Activated CD4-positive, alpha-beta T cell treated with anti-CD3 and anti-CD28 coated beads, Interleukin-2, amount 10 ng/mL, durations not matched to agents 7 days and 5 days (primary cell): ENCODE measurements around the gene AFAP1L1. TPM values are rescaled to one million over a fixed set of nuclear protein-coding genes. Genes with fewer than 3 reads are reported as not detected.

Experiments
- CTCF ChIA-PET: fragments of 350-600 bp; sonication (Branson Sonifier 250); formaldehyde crosslinking; loops from one replicate; lab custom pipeline; 2021; ENCODE audit warnings: antibody characterized with exemption; lab: Charles Lee
- POLR2A ChIA-PET: fragments of 350-600 bp; sonication (Branson Sonifier 250); formaldehyde crosslinking; loops from one replicate; lab custom pipeline; 2021; ENCODE audit warnings: antibody characterized with exemption; lab: Charles Lee
- DNase-seq: peaks from one replicate; pipeline ENCODE4 v3.0.0-alpha.2; 2020
- H3K27ac Mint-ChIP-seq: one replicate; pipeline ENCODE4 v1.8.0; 2021; ENCODE audit warnings: mild to moderate bottlenecking, moderate library complexity, mixed read lengths
- H3K27me3 Mint-ChIP-seq: one replicate; pipeline ENCODE4 v1.8.0; 2021; ENCODE audit warnings: mixed read lengths
- H3K36me3 Mint-ChIP-seq: one replicate; pipeline ENCODE4 v1.8.0; 2021; ENCODE audit warnings: low read depth, mixed read lengths
- H3K4me1 Mint-ChIP-seq: one replicate; pipeline ENCODE4 v1.8.0; 2021; ENCODE audit warnings: mixed read lengths
- H3K4me3 Mint-ChIP-seq: one replicate; pipeline ENCODE4 v1.8.0; 2021; ENCODE audit warnings: mild to moderate bottlenecking, moderate library complexity, mixed read lengths
- H3K9me3 Mint-ChIP-seq: one replicate; pipeline ENCODE4 v1.8.0; 2021; ENCODE audit warnings: mixed read lengths
- total RNA-seq, 2 experiments: library from RNA; stranded (reverse); gene quantifications; one replicate each; pipeline ENCODE4 v1.2.3, GENCODE V29; 2021

AFAP1L1 gene
- not detected for total RNA-seq

DNA sequence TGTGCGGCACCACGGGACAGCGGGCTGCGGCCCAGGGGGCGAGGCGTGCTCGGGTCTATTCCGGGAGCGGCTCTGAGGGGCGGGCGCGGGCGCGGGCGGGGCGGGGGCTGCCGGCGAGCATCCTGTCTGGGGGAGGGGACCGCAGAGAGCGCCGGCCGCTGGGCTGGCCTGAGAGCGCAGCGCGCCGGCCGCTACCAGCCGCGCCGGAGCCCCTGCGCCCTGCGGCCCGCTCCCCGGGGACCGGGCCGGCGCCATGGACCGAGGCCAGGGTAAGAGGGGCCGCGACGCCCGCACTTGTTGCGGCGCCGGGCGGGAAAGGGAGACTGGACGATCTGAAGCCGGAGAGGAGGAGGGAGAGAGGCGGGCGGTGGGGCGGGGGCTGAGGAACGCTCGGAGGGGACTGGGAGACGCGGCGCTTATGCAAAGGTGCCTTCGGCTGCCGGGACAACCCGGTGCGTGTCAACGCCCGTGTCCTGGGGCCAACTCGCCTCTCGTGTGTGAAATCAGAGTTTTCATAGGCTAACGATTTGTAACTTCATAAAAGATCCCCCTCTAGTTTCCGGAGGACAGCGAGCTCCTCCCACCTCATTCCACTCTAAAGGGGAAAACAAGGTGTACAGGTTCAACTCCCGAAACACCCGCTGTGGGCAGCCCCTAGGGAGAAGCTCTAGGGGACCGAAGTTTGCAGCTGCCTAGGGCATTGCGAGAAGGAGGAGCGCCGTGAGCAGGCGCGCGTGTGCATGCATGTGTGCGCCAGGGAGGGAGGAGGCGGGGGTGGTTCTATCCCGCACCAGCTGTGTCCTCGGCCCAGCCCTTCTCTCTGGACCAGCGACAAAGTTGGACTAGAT lies at the start of gene AFAP1L1:
TSS of gene AFAP1L1 (plus strand) at position 144 of the 848 bp plus-strand sequence. CDS start at position 254, 110 bp downstream.
- DNase-seq, result peak; percentile 13
- Mint-ChIP-seq H3K4me1 (peaks cover 9% of the 10 kb centered on the region), H3K27me3 (peaks cover 46% of the 10 kb centered on the region), H3K4me3 (peak within 1 kb of the TSS; percentile 72), H3K36me3 (no peaks in the 10 kb centered on the region), H3K9me3 (no peaks in the 10 kb centered on the region), H3K27ac (no peak within 1 kb of the TSS)
- CTCF ChIA-PET, result interaction anchor here (0.6 kb wide), 1 partner anchor 123 kb away, joined by 4 read pairs; no protein-coding TSS in a partner anchor
- POLR2A ChIA-PET, result no interaction called here

- H3K4me1 Mint-ChIP-seq, result peaks cover 3% of the 10 kb centered on the region
- CTCF ChIA-PET, result interaction anchor here (0.6 to 1.8 kb wide), 5 partner anchors 11 to 62 kb away, joined by 3 to 4 read pairs (median 3); no protein-coding TSS in a partner anchor
- no peaks in the 10 kb centered on the region for H3K9me3 Mint-ChIP-seq
- no peak for DNase-seq
- no peaks in the 10 kb centered on the region for H3K27me3 Mint-ChIP-seq
- H3K36me3 Mint-ChIP-seq, result no peaks in the 10 kb centered on the region
- no peak overlapping the region for H3K4me3 Mint-ChIP-seq
- POLR2A ChIA-PET, result no interaction called here
- no peak overlapping the region for H3K27ac Mint-ChIP-seq
These were observed 48.4 kb upstream of the AFAP1L1 start for GRCh38 chr5:149223081-149223848.

DNA sequence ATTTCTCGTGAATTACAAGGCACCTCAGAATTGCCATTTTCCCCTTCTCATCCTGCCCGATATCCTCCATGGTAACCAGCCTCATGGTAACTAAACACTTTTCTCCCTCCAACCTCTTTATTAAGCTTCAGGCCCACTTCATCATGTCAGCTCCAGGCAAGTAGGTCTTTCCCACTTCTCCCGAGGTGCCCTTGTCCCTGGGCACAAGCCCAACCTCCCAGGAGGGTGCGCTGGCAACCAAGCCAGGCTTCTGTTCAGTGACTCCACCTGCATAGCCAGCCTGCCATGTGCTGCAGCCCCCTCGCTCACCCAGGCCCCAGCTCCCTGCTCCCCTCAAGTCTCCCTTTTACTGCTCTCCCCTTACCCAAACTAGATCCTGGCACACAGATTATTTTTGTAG lies 47.4 kb upstream of the AFAP1L1 start:
- Mint-ChIP-seq H3K4me1 (peaks cover 6% of the 10 kb centered on the region), H3K4me3 (no peak overlapping the region), H3K27me3 (no peaks in the 10 kb centered on the region), H3K9me3 (no peaks in the 10 kb centered on the region), H3K27ac (no peak overlapping the region), H3K36me3 (no peaks in the 10 kb centered on the region)
- POLR2A ChIA-PET, result no interaction called here
- DNase-seq, result no peak
- CTCF ChIA-PET, result interaction anchor here (1.2 to 1.8 kb wide), 2 partner anchors 16 to 17 kb away, joined by 4 read pairs; no protein-coding TSS in a partner anchor

- H3K36me3 Mint-ChIP-seq, result no peaks in the 10 kb centered on the region
- no peaks in the 10 kb centered on the region for H3K9me3 Mint-ChIP-seq
- H3K4me3 Mint-ChIP-seq, result no peak overlapping the region
- peaks cover 6% of the 10 kb centered on the region for H3K4me1 Mint-ChIP-seq
- no peak for DNase-seq
- H3K27me3 Mint-ChIP-seq, result no peaks in the 10 kb centered on the region
- H3K27ac Mint-ChIP-seq, result no peak overlapping the region
- POLR2A ChIA-PET, result no interaction called here
- CTCF ChIA-PET, result no interaction called here
These were observed 44.4 kb upstream of the AFAP1L1 start for GRCh38 chr5:149227168-149227826.

DNA sequence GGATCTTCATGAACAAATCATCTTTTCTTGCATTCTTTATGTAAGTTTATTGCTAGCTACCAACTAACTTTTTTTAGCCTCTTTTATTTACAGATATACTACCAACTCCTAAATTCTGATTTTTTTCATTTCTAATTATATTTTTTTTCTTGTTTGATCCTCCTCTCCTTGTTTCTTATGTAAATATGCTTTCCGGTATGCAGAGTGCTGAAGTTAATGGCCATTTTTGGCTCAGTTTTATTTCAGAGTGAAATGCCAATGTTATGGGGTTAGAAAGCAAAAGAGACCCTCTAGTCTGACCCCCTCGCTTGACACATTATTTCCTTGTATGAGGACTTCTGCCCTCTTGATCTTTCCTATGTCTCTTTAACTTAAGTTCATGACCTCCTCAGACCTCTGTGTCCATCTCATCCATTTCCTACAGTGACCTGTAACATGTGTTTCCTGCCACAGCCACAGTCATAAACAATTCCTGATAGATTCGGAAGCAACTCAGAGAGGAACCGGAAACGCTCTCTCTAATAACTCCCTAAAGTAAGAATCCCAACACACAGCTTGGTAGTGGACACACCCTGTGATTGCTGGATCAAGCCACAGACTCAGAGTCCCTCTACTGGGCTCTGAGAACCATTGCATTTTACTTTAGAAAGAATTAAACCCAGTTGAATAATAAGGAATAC lies 42.9 kb upstream of the AFAP1L1 start:
- H3K27ac Mint-ChIP-seq, result no peak overlapping the region
- no peak overlapping the region for H3K4me3 Mint-ChIP-seq
- H3K36me3 Mint-ChIP-seq, result no peaks in the 10 kb centered on the region
- H3K27me3 Mint-ChIP-seq, result peaks cover 3% of the 10 kb centered on the region
- POLR2A ChIA-PET, result no interaction called here
- peaks cover 6% of the 10 kb centered on the region for H3K4me1 Mint-ChIP-seq
- CTCF ChIA-PET, result interaction anchor here (0.6 to 1.0 kb wide), 2 partner anchors 162 to 249 kb away, joined by 3 read pairs; no protein-coding TSS in a partner anchor
- DNase-seq, result no peak
- H3K9me3 Mint-ChIP-seq, result no peaks in the 10 kb centered on the region

- POLR2A ChIA-PET, result no interaction called here
- Mint-ChIP-seq H3K4me3 (no peak overlapping the region), H3K27ac (no peak overlapping the region), H3K27me3 (peaks cover 6% of the 10 kb centered on the region), H3K9me3 (no peaks in the 10 kb centered on the region), H3K36me3 (no peaks in the 10 kb centered on the region), H3K4me1 (peaks cover 6% of the 10 kb centered on the region)
- no peak for DNase-seq
- CTCF ChIA-PET, result interaction anchor here (0.6 to 1.0 kb wide), 2 partner anchors 162 to 248 kb away, joined by 3 read pairs; no protein-coding TSS in a partner anchor
These were observed 42.2 kb upstream of the AFAP1L1 start for GRCh38 chr5:149229298-149229937.

DNA sequence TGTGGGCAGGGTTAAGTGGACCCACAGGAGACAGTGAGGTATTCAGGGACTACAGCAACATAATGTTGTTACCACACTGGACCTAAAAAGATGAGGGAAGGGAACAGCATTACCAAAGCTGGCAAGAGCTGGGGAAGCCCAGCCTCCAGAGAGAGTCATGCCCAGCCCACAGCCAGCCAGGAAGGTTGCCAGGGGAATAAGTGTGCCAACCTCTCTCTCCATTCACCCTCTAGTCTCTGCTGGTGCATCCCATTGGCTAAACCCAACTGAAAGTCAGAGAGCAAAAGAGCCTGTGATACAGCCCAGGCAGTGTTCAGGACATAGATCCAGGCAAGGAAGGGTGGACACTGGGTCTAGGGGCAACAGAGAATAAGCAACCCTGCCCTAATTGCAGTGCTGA lies 35.8 kb upstream of the AFAP1L1 start:
- H3K4me3 Mint-ChIP-seq, result no peak overlapping the region
- H3K4me1 Mint-ChIP-seq, result peaks cover 24% of the 10 kb centered on the region
- no peak overlapping the region for H3K27ac Mint-ChIP-seq
- POLR2A ChIA-PET, result no interaction called here
- CTCF ChIA-PET, result no interaction called here
- no peaks in the 10 kb centered on the region for H3K9me3 Mint-ChIP-seq
- peaks cover 12% of the 10 kb centered on the region for H3K27me3 Mint-ChIP-seq
- DNase-seq, result no peak
- peaks cover 5% of the 10 kb centered on the region for H3K36me3 Mint-ChIP-seq

DNA sequence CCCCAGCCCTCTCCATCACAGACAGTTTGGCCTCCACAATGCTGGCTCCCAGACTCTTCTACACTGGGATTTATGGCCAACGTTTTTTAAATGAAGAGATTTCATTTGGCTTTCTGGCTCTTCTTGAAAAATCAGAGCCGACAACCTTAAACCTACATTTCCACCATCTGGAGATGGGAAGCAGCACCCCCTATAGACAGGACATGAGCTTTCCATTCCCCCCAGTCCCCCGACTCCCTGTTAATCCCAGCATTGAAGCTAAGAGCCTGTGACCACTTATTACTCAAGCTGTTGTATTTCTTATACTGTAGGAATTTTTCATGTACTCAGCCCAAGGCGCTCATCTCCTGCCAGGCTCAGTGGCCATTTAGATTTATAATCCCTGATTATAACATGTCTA lies 34.0 kb upstream of the AFAP1L1 start:
- POLR2A ChIA-PET, result no interaction called here

DNA sequence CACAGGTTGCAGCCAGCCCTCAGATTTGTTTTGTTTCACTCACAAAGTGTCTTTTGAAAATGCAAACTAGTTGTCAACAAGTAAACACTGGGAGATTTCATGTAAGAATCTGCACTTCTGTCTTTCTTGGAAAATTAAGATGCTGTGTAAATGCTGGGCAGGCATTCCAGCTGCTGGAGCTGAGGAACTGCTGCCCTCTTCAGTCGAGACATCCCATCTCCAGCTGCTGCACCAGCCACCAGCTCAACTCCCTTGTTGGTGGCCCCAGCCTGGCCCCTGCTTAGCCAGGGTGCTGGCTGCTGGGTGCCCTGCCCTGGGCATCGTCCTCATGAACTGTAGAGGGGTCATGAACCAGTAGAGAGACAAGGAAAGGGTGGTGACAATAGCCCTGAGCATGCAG lies 33.1 kb upstream of the AFAP1L1 start:
- H3K4me1 Mint-ChIP-seq, result peaks cover 40% of the 10 kb centered on the region
- peaks cover 9% of the 10 kb centered on the region for H3K27me3 Mint-ChIP-seq

More for the DNA sequence above, 34.0 kb upstream of the AFAP1L1 start:
- CTCF ChIA-PET, result interaction anchor here (1.5 kb wide), 1 partner anchor 15 kb away, joined by 3 read pairs; no protein-coding TSS in a partner anchor
- no peak for DNase-seq
- Mint-ChIP-seq H3K27ac (no peak overlapping the region), H3K9me3 (no peaks in the 10 kb centered on the region), H3K27me3 (peaks cover 12% of the 10 kb centered on the region), H3K4me3 (no peak overlapping the region), H3K4me1 (peaks cover 38% of the 10 kb centered on the region), H3K36me3 (peaks cover 8% of the 10 kb centered on the region)

GRCh38 chr5:149239917-149240316 lies 31.7 kb upstream of the AFAP1L1 start:
- H3K4me3 Mint-ChIP-seq, result no peak overlapping the region
- peaks cover 8% of the 10 kb centered on the region for H3K36me3 Mint-ChIP-seq
- CTCF ChIA-PET, result interaction anchor here (0.8 to 1.2 kb wide), 3 partner anchors 11 to 203 kb away, joined by 3 to 5 read pairs (median 4); no protein-coding TSS in a partner anchor
- H3K27me3 Mint-ChIP-seq, result peaks cover 7% of the 10 kb centered on the region
- DNase-seq, result peak; percentile 8
- no peaks in the 10 kb centered on the region for H3K9me3 Mint-ChIP-seq
- POLR2A ChIA-PET, result no interaction called here
- peaks cover 40% of the 10 kb centered on the region for H3K4me1 Mint-ChIP-seq
- H3K27ac Mint-ChIP-seq, result peak overlapping the region; percentile 98

More for the DNA sequence above, 33.1 kb upstream of the AFAP1L1 start:
- Mint-ChIP-seq H3K27ac (peak overlapping the region; percentile 98), H3K4me3 (no peak overlapping the region), H3K9me3 (no peaks in the 10 kb centered on the region), H3K36me3 (peaks cover 8% of the 10 kb centered on the region)
- DNase-seq, result no peak
- ChIA-PET POLR2A (no interaction called here), CTCF (no interaction called here)

DNA sequence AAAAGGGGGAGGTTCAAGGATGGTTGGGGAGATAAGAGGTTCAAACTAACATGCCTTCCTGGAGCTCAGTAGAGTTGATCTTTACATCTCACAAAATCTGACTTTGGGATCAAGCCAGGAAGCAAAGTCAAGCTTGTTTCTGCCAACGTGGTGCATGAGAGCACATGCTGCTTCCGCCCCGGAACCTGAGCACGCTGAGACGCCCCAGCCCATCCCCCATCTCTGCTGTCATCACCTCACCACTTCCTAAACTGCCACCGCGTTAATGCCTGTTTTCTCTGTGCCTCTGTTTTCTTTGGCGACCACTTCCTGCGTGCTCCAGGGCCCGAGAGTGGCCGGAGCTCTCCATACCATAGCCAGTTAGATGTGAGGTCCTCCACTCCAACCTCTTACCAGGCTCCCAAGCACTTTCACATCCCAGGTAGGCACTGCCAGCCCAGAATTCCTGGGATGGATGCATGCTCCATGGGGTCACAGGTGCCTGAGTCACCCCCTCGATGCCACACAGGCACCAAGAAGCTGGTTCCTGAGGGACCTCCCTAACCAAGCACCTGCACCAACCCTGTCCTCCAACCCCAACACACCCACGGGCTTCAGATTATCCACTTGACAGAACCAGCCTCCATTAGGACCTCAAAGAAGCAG lies 31.2 kb upstream of the AFAP1L1 start:
- POLR2A ChIA-PET, result no interaction called here
- H3K36me3 Mint-ChIP-seq, result peaks cover 8% of the 10 kb centered on the region
- DNase-seq, result peak; percentile 93
- H3K4me3 Mint-ChIP-seq, result peak overlapping the region; percentile 50
- peaks cover 45% of the 10 kb centered on the region for H3K4me1 Mint-ChIP-seq
- CTCF ChIA-PET, result interaction anchor here (0.8 to 1.8 kb wide), 6 partner anchors 10 to 202 kb away, joined by 3 to 5 read pairs (median 4); partner anchors contain the start of gene ABLIM3
- H3K27me3 Mint-ChIP-seq, result peaks cover 10% of the 10 kb centered on the region
- H3K27ac Mint-ChIP-seq, result peak overlapping the region; percentile 98
- no peaks in the 10 kb centered on the region for H3K9me3 Mint-ChIP-seq
